Uterus (tissue), 4 donors: ENCODE measurements around the gene MAP3K6. TPM values are rescaled to one million over a fixed set of nuclear protein-coding genes. Genes with fewer than 3 reads are reported as not detected.

Source experiments
- DNase-seq, 2 donors: peaks; one replicate each; pipeline ENCODE4 v3.0.0-alpha.2; 2019 to 2020
- H3K27ac ChIP-seq, 2 donors: fragments of 200-600 bp; sonication (generic); 1 replicate in 1 of 2; 2 replicates in 1 of 2; pipeline ENCODE4 v1.5.1; 2016 to 2018
- H3K27me3 ChIP-seq, 2 donors: fragments of 200-600 bp; sonication (generic); one replicate each; pipeline ENCODE4 v1.5.1; 2018 to 2019; ENCODE audit warnings: control low read depth in 1 of 2
- H3K36me3 ChIP-seq, 2 donors: fragments of 200-600 bp; sonication (generic); one replicate each; pipeline ENCODE4 v1.5.1; 2019; ENCODE audit warnings: control low read depth in 1 of 2
- H3K4me1 ChIP-seq, 2 donors: fragments of 200-600 bp; sonication (generic); one replicate each; pipeline ENCODE4 v1.5.1; 2018 to 2019; ENCODE audit warnings: control low read depth in 1 of 2
- H3K4me3 ChIP-seq, 2 donors: fragments of 200-600 bp; sonication (generic); 1 replicate in 1 of 2; 2 replicates in 1 of 2; pipeline ENCODE4 v1.5.1; 2018 to 2019; ENCODE audit warnings: mild to moderate bottlenecking in 1 of 2
- H3K9me3 ChIP-seq, 2 donors: fragments of 200-600 bp; sonication (generic); one replicate each; pipeline ENCODE4 v1.5.1; 2019; ENCODE audit warnings: control low read depth in 1 of 2
- CTCF ChIP-seq, 4 experiments: fragments of 200-600 bp in 2 of 4; fragments of 450-650 bp in 2 of 4; sonication (generic) in 2 of 4; IDR thresholded peaks; one replicate each; pipeline ENCODE4 v1.5.1; 2016 to 2019; ENCODE audit warnings: antibody characterized with exemption in 4 of 4, mild to moderate bottlenecking in 2 of 4, moderate library complexity in 1 of 4
- POLR2A ChIP-seq, 2 donors: fragments of 450-650 bp; IDR thresholded peaks; one replicate each; pipeline ENCODE4 v1.6.1; 2016; ENCODE audit warnings: antibody characterized with exemption in 2 of 2, mild to moderate bottlenecking in 1 of 2, moderate library complexity in 1 of 2
- intact Hi-C: fragments of 100-400 bp; cut with DNase I; formaldehyde crosslinking; loops from one replicate; pipeline ENCODE4 v1.15.1; 2023; ENCODE audit warnings: low total_unique reads
- total RNA-seq, 4 donors: library from RNA; depleted of rRNA in 3 of 4; stranded (reverse); fragments of >200 nt in 3 of 4; gene quantifications; one replicate each; pipeline versions ENCODE4 v1.1.0 to v1.2.4, GENCODE V29; 2014 to 2023
- donor health status: DM: yes; HTN: yes; CAD: no.

The MAP3K6 gene
- total RNA-seq, 4 donors from 2014 or later = 10.9 to 124 (median 16.5) TPM

GRCh38 chr1:27358928-27359313 lies 7.8 kb downstream of the MAP3K6 start:
- TF ChIP-seq POLR2A (IDR thresholded peaks at IDR 0.05) = no peak
- TF ChIP-seq CTCF (IDR thresholded peaks at IDR 0.05) = no peak
- intact Hi-C loops = loop anchor here (5.0 kb wide), 1 partner anchor 33 kb away; the partner anchor contains the start of gene GPR3
- H3K4me3 ChIP-seq = no peak overlapping the region
- H3K27ac ChIP-seq = no peak overlapping the region
- no peaks in the 10 kb centered on the region for H3K27me3 ChIP-seq
- no peaks in the 10 kb centered on the region for H3K4me1 ChIP-seq
- no peaks in the 10 kb centered on the region for H3K9me3 ChIP-seq
- no peaks in the 10 kb centered on the region for H3K36me3 ChIP-seq
- DNase-seq = no peak

- no peaks in the 10 kb centered on the region for H3K9me3 ChIP-seq
- no peaks in the 10 kb centered on the region for H3K36me3 ChIP-seq
- no peak for DNase-seq
- no peak for TF ChIP-seq CTCF (IDR thresholded peaks at IDR 0.05)
- TF ChIP-seq POLR2A (IDR thresholded peaks at IDR 0.05) = peak in 1 of 2 donors; percentile 8
- H3K27ac ChIP-seq = no peak overlapping the region
- intact Hi-C loops = loop anchor here (5.0 kb wide), 1 partner anchor 34 kb away; the partner anchor contains the start of gene GPR3
- no peaks in the 10 kb centered on the region for H3K4me1 ChIP-seq
- H3K4me3 ChIP-seq = no peak overlapping the region
- H3K27me3 ChIP-seq = no peaks in the 10 kb centered on the region
Observed at GRCh38 chr1:27358038-27358927, 8.5 kb downstream of the MAP3K6 start.

GRCh38 chr1:27357281-27358037 lies 9.3 kb downstream of the MAP3K6 start:
- TF ChIP-seq POLR2A (IDR thresholded peaks at IDR 0.05) (peak in 1 of 2 donors; percentile 19), CTCF (IDR thresholded peaks at IDR 0.05) (peak; percentile 94 to 97 (median 96))
- H3K36me3 ChIP-seq = no peaks in the 10 kb centered on the region
- intact Hi-C loops = loop anchor here (5.0 kb wide), 1 partner anchor 35 kb away; the partner anchor contains the start of gene GPR3

GRCh38 chr1:27356619-27357280 lies 10.0 kb downstream of the MAP3K6 start:
- DNase-seq = no peak
- no peak overlapping the region for H3K27ac ChIP-seq
- no peaks in the 10 kb centered on the region for H3K4me1 ChIP-seq
- TF ChIP-seq POLR2A (IDR thresholded peaks at IDR 0.05) (no peak), CTCF (IDR thresholded peaks at IDR 0.05) (no peak)
- H3K4me3 ChIP-seq = no peak overlapping the region
- H3K9me3 ChIP-seq = no peaks in the 10 kb centered on the region
- intact Hi-C loops = loop anchor here (5.0 kb wide), 1 partner anchor 36 kb away; the partner anchor contains the start of gene GPR3
- H3K36me3 ChIP-seq = no peaks in the 10 kb centered on the region
- no peaks in the 10 kb centered on the region for H3K27me3 ChIP-seq

More at GRCh38 chr1:27357281-27358037, 9.3 kb downstream of the MAP3K6 start:
- Histone ChIP-seq H3K27me3 (no peaks in the 10 kb centered on the region), H3K4me3 (no peak overlapping the region), H3K27ac (no peak overlapping the region), H3K9me3 (no peaks in the 10 kb centered on the region), H3K4me1 (no peaks in the 10 kb centered on the region)
- peak; percentile 74 to 77 for DNase-seq
